Lung (tissue), 12 donors: Measurements from ENCODE around the gene TMTC2. TPM values are rescaled to one million over a fixed set of nuclear protein-coding genes. Genes with fewer than 3 reads are reported as not detected.

Experiments
- ATAC-seq: fragments of 200-7000 bp; cut with Tn5 transposase; one replicate; pipeline ENCODE4 v1.9.1; 2020; ENCODE audit warnings: moderate number of reproducible peaks; ENCODE audit not compliant: insufficient read depth, low FRiP score
- DNase-seq, 3 donors: peaks; one replicate each; pipeline ENCODE4 v3.0.0-alpha.2; 2013 to 2017
- H3K27ac ChIP-seq, 2 donors: one replicate each; pipeline ENCODE4 v1.5.1; 2013; ENCODE audit warnings: mild to moderate bottlenecking in 2 of 2, moderate library complexity in 2 of 2, control low read depth in 1 of 2, inconsistent platforms in 1 of 2, low read depth in 1 of 2, low read length in 1 of 2
- H3K27me3 ChIP-seq, 3 donors: one replicate each; pipeline ENCODE4 v1.5.1; 2013; ENCODE audit warnings: low read length in 2 of 3; ENCODE audit not compliant: control insufficient read depth in 3 of 3, insufficient read depth in 3 of 3
- H3K36me3 ChIP-seq, 4 donors: one replicate each; pipeline ENCODE4 v1.5.1; 2013; ENCODE audit warnings: low read length in 4 of 4, mild to moderate bottlenecking in 1 of 4, moderate library complexity in 1 of 4; ENCODE audit not compliant: control insufficient read depth in 4 of 4, insufficient read depth in 4 of 4
- H3K4me1 ChIP-seq, 5 donors: one replicate each; pipeline ENCODE4 v1.5.1; 2013; ENCODE audit warnings: low read length in 5 of 5, mild to moderate bottlenecking in 2 of 5, moderate library complexity in 1 of 5; ENCODE audit not compliant: control insufficient read depth in 5 of 5, insufficient read depth in 5 of 5
- H3K4me3 ChIP-seq: one replicate; pipeline ENCODE4 v1.5.1; 2013; ENCODE audit warnings: mild to moderate bottlenecking, control low read depth, moderate library complexity
- H3K9ac ChIP-seq, 2 donors: one replicate each; pipeline ENCODE4 v1.5.1; 2013; ENCODE audit warnings: low read length in 2 of 2, control low read depth in 1 of 2; ENCODE audit not compliant: insufficient read depth in 1 of 2
- H3K9me3 ChIP-seq, 4 donors: one replicate each; pipeline ENCODE4 v1.5.1; 2013; ENCODE audit warnings: low read length in 3 of 4, mild to moderate bottlenecking in 1 of 4, moderate library complexity in 1 of 4; ENCODE audit not compliant: control insufficient read depth in 4 of 4, insufficient read depth in 3 of 4
- CTCF ChIP-seq: IDR thresholded peaks from 2 replicates; pipeline ENCODE4 v1.5.1; 2012; ENCODE audit warnings: mild to moderate bottlenecking; ENCODE audit errors: control extremely low read depth, extremely low read depth
- WGBS, 2 donors: extraction: QIAGEN DNeasy Blood & Tissue Kit; methylation state at CpG; one replicate each; pipeline ENCODE4 v1.1.7; 2013; 5-methylcytosine and 5-hydroxymethylcytosine counted together
- polyA plus RNA-seq, 2 donors: library from polyadenylated mRNA; stranded (reverse); fragments of 200-250 nt; gene quantifications; one replicate each; pipeline ENCODE4 v1.2.1, GENCODE V29; 2013
- total RNA-seq, 2 donors: library from RNA; depleted of rRNA in 1 of 2; stranded (reverse); fragments of >200 nt in 1 of 2; gene quantifications; one replicate each; pipeline ENCODE4 v1.2.1, GENCODE V29; 2014 to 2021
- donor health status: control.
- donor health status: control.
- donor health status: Bipolar disorder and iron deficiency.
- donor health status: healthy.
- donor health status: DM: yes; HTN: yes; CAD: no.

TMTC2 gene
- total and polyA plus RNA-seq, 4 donors = 5.3 to 77.1 (median 14.0) TPM

DNA sequence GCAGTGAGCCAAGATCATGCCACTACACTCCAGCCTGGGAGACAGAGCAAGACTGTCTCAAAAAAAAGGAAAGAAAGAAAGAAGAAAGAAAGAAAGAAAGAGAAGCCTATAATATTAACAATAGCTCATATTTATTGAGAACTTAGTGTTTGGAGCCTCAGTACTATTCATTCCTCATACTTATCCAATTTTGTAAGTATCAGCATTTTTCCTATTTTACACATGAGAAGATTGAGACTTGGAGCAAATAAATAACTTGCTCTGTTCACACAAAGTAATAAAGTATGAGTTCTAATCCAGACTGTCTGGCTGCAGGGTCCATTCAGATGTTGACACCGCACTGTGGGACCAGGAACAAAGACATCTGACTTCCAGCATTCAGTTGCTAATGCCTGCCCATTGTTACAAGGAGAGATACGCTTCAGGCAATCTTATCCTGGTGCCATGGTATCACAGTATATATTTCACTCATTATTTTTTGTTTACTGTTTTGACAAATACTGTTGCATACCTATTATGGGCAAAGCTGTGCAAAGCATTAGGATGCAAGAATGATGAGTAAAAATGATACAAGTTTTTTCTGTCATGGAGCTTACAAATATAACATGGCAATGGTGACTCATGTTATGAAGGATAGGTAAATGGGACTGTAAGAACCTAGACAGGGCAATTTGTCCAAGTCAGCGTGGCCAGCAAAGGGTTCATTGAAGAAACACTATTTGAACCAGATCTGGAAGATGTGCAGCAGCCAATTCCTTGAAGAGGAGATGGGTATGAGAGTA, 21.4 kb upstream of the TMTC2 start:
- Histone ChIP-seq H3K27me3 (no peaks in the 10 kb centered on the region), H3K4me1 (peaks cover 0 to under 1% (median 0%) of the 10 kb centered on the region in 5 donors), H3K36me3 (no peaks in the 10 kb centered on the region), H3K9ac (no peak overlapping the region), H3K4me3 (no peak overlapping the region), H3K27ac (no peak overlapping the region), H3K9me3 (no peaks in the 10 kb centered on the region)
- 94 to 96% methylated on average over 3 of the region's 3 CpGs for whole genome bisulfite sequencing, 2 donors
- DNase-seq (no peak), ATAC-seq (no peak)
- no peak for TF ChIP-seq CTCF

GRCh38 chr12:82666830-82667229, 19.9 kb upstream of the TMTC2 start:
- Histone ChIP-seq H3K4me3 (no peak overlapping the region), H3K9ac (no peak overlapping the region), H3K4me1 (no peaks in the 10 kb centered on the region), H3K36me3 (no peaks in the 10 kb centered on the region), H3K27ac (no peak overlapping the region), H3K9me3 (no peaks in the 10 kb centered on the region), H3K27me3 (no peaks in the 10 kb centered on the region)
- ATAC-seq (no peak), DNase-seq (no peak)
- TF ChIP-seq CTCF = no peak
- 79 to 89% methylated on average over 1 of the region's 1 CpG for WGBS, 2 donors

DNA sequence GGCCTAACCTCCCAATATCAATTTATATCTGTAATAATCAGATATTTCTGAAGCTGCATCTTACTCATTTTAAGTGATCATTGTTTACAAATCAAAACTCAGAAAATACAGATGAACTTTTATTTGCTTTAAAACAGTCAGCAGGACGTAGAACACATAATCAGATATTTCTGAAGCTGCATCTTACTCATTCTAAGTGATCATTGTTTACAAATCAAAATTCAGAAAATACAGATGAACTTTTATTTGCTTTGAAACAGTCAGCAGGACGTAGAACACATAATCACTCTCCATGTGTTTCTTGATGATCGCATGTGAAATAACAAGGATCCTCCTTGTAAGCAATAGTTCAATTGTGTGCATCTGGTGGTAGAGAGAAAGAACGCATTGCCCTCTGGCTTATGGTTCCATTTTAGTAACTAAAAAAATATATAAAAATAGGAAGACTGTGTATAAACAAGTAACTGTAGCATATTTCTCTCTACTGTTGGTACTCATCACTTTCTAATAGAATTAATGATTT, 15.0 kb upstream of the TMTC2 start:
- H3K36me3 ChIP-seq = no peaks in the 10 kb centered on the region
- DNase-seq = no peak
- no peak overlapping the region for H3K4me3 ChIP-seq
- no peaks in the 10 kb centered on the region for H3K27me3 ChIP-seq
- peaks cover 0 to 9% (median 0%) of the 10 kb centered on the region in 5 donors for H3K4me1 ChIP-seq
- TF ChIP-seq CTCF = no peak
- 89 to 90% methylated on average over 4 of the region's 4 CpGs for WGBS, 2 donors
- H3K9me3 ChIP-seq = no peaks in the 10 kb centered on the region
- H3K27ac ChIP-seq = no peak overlapping the region
- no peak for ATAC-seq
- no peak overlapping the region for H3K9ac ChIP-seq
